NCI-H226 (cell line): Measurements from ENCODE around the gene MYH15.

Experiments
- DNase-seq: peaks from one replicate; pipeline ENCODE4 v3.0.0-alpha.2; 2015

MYH15 gene

DNA sequence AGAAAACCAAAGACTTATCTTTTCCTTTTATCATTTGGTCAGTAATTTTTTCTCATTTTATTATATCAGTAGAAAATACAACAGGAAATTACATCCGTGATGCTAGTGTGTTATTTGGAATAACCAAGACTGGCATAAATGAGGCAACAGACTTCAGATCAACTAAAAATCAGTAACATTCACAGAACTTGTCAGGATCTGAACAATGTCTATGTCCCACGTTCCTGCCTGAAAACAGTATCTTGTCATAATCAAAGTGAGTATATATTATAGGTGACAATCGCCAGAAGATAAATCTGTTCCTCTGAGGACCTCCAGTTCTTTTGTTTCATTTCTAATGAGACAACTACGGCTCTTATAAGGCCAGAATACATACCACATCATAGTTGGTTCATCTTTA, 41.8 kb downstream of the MYH15 start:
- no peak for DNase-seq

DNA sequence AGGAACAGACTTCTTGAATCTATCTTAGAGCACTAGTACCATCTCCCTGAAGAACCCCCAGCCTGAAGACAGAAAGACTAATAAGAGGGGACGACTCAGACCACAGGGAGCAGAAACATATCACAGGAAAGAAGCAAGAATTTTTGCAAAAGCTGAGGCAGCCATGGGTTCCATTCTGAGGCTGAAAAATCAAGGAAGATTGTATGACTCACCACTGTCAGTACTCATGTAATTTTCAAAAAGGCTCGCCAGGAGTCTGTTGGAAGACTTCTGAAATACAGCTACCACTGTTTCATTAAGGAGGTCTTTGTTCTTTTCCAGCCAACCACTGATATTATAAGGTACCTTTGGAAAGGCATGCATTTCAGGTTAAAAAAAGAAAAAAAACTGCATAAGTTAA, 47.5 kb downstream of the MYH15 start:
- peak; percentile 43 for DNase-seq

DNA sequence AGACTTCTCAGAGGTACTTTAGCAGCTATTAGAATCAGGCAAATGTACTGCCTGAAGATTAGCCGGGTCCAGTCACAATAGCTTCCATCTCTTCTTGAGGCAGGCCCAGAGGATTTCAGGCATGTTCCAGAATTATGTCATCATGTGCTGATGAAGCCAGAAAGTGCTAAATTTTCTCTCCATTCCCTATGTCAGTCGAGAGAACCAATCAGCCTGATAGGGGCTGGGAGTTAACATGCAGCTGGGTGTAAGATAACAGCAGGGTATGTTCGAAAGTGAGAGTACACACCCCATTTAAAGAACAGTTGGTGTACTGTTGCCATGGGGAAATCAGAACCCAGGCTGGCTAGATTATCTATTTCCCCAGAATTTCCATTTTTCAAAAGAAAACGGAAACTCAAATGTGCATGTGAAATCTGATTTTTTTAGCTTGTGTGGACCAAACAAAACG, 48.7 kb downstream of the MYH15 start:
- no peak for DNase-seq

DNA sequence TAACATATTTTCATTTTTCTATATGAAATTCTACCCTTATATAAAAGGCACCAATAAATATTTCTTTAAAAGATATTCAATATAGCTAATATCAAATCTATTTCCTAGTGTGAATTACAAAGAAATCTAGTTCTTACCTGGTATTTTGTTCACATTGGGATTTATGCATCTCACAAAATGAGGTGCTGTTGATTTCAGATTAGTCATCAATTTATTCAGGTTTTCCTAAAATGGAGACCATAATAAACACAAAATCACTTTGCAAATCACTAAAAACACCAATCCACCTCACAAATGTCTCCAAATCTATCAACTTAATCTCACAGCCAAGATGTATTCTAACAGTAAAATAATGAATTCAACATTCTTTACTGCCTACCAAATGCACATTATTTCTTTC, 51.2 kb downstream of the MYH15 start:
- DNase-seq: no peak

DNA sequence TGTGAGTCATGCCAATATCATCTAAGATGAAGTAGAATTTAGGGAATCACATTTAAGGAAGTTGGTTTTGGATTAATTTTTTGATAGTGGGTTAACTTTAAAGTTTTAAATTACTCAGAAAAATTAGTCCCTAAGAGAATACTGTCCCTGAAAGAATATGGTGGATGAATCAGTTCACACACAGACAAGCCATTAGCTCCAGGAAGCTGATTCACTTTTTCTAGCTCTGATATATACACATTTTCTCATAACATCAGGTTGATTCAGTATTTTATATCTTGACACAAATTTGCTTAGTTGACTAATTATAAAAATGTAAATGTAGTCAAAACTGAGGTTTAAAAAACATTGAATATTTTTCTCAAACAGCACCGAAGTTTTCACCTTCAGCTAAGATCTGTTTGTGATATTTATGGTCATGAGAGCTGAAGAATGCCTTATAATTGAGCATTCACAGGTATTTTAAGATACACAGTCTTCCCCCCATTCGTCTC, 55.1 kb downstream of the MYH15 start:
- DNase-seq: no peak

DNA sequence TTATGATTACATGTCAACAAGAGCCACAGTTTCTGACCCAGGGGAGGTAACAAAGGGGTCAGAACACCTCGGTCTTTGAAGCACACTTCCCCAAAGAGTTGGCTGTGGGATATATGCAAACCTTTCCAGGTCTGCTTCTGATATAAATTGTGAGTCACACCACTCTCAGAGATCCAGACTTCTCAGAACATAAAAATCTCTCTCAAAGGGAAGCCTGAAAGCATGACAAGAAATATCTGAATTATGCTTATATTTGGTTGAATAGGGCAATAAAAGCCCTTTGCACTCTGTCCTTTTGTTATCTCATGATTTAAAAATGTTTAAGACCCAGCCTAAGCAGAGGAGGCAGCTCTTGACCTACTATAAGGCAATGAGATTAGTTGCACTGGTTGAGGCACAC, 56.8 kb downstream of the MYH15 start:
- peak; percentile 52 for DNase-seq

DNA sequence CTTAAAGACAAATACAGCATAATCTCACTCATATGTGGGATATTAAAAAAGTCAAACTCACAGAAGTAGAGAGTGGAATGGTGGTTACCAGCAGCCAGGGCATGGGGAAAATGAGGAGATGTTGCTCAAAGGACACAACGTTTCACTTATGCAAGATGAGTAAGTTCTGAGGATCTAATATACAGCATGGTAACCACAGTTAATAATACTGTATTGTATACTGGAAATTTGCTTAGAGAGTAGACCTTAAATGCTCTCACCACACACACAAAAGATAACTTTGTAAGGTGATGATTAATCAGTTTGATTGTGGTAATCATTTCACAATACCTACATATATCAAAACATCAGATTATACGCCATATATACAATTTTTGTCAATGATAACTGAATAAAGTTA, 60.0 kb downstream of the MYH15 start:
- no peak for DNase-seq

DNA sequence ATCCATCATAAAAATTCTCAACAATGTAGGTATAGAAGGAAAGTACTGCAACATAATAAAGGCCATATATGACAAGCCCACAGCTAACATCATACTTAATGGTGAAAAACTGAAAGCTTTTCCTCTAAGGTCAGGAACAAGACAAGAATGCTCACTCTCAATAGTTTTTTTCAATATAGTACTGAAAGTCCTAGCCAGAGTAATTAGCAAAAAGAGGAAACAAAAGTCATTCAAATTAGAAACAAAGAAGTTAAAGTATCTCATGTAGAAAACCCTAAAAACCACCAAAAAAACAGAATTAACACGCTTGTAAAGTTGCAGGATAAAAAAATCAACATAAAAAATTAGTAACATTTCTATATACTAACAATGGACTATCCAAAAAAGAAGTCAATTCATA, 61.8 kb downstream of the MYH15 start:
- DNase-seq: no peak

DNA sequence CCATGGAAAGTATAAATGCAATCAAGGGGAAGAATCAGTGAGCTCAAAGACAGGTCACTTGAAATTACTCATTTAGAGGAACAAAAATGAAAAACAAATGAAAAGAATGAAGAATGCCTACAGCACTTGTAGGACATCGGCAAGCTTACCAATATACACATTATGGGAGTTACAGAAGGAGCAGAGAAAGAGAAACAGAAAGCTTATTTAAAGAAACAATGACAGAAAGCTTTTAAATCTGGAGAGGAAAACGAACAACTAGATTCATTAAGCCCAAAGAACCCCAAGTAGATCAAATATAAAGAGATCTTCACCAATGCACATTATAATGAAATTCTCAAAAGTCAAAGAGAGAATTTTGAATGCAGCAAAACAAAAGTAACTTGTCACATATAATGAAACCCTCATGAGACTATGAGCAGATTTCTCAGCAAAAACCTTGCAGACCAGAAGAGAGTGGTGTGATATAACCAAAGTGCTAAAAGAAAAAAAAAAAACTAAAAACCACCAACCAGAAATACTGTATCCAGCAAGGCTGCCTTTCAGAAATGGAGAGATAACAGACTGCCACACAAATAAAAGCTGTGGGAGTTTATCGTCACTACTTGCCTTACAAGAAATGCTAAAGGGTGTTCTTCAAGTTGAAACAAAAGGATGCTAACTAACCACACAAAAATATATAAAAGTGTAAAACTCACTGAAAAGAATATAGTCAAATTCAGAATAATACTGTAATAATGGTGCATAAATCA, 63.1 kb downstream of the MYH15 start:
- no peak for DNase-seq

DNA sequence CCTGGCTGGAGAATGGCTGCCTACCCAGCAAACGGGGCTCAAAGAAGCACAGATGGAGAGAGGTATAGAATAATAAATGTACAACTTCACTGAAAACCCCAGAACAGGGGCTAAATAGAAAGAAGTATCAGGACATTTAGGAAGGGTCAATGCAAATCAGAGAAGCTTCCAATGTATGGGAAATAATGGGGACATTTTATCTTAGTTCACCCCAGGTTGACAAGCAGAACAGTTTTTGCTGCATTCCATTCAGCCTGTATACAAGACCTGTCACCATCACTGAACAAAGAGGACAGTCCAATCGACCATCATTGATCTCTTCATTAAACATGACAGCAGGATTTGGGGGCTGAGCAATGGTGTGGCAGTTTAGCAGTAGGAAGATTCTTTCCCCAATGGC, 68.1 kb downstream of the MYH15 start:
- DNase-seq: no peak

DNA sequence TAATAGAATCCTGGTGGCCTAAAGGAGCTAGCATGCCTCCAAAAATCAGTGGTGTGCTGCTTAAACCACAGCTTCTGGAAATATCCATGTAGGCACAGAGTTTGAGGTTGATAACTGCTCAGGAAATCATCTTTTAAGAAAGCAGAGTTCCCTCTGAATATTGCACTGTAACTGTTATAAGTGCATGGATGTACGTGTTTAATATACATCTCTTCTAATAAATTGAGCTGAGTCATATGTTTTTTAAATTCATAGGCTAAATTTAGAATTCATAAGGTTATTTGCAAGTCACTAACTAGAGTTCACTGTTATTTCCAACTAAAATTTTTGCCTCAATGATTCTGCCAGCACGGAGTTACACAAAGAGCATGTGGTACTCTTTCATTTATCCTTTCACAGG, 68.9 kb downstream of the MYH15 start:
- no peak for DNase-seq

DNA sequence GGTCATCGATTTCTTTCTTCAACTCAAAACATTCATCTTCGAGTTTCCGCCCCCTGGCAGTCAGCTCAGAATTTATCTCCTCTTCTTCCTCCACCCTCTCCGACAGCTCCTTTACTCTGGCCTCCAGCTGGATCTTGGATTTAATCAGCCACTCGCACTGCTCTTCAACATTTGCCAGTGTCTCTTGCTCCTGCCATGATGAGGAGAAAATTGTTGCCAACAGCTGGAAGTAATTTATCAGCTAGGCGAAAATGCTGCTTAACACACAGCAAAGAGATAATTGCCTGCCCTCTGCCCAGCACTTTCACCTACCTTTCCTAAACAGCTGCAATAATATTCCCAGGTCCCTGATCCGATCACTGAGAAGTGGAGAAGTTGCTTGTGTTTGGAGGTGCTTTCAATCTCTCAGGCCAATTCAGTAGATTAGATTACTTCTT, 69.3 kb downstream of the MYH15 start:
- no peak for DNase-seq

DNA sequence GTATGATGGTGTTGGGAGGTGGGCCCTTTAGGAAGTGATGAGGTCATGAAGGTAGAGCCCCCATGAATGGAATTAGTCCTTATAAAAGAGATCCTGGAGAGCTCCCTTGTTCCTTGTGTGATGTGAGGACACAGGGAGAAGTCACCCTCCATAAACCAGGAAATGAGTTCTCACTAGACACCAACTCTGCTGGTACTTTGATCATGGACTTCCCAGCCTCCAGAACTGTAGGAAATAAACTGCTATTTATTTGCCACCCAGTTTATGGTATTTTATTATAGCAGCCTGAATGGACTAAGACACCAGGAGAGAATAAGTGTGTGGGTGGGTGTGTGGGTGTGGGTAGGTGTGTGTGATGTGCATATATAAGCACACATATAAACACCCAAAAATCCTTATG, 71.9 kb downstream of the MYH15 start:
- DNase-seq: no peak

DNA sequence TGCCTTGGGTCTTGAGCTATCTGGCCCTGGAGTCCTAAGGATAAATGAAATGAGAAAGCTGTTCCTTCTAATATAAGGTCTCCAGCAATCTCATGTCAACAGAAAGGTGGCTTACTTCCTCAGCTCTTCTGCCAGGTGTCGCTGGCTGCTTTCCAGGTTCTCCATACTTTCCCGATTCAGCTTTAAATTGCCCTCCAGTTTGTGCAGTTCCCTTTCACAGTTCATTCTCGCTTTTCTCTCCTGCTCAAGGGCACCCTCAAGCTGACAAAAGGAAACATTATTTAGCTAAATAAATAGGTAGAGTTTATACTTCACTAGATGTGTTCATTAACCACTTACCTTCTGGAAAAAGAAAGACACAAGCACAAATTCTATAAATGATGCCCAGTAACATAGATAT, 73.0 kb downstream of the MYH15 start:
- DNase-seq: no peak

DNA sequence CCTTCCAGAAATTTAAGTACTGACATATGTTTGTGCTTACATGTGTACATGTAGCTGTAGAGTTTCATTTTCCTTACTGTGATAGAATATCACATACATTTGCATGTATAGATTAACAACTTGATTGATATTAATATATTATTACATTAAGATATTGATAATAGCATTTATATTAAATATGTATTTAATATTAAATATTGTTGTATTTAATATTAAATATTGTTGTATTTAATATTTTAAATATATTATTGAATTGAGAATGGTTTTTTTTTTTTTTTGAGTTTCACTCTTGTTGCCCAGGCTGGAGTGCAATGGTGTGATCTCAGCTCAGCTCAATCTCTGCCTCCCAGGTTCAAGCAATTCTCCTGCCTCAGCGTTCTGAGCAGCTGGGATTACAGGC, 76.5 kb downstream of the MYH15 start:
- no peak for DNase-seq

DNA sequence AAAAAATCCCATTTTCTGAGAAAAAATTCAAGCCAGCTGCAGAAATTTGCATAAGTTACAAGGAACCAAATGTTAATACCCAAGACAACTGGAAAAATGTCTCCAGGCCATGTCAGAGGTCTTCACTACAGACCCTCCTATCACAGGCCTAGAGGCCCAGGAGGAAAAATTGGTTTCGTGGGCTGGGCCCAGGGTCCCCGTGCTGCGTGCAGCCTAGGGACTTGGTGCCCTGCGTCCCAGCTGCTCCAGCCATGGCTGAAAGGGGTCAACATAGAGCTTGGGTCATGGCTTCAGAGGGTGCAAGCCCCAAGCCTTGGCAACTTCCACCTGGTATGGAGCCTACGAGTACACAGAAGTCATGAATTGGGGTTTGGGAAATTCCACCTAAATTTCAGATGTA, 78.0 kb downstream of the MYH15 start:
- no peak for DNase-seq

DNA sequence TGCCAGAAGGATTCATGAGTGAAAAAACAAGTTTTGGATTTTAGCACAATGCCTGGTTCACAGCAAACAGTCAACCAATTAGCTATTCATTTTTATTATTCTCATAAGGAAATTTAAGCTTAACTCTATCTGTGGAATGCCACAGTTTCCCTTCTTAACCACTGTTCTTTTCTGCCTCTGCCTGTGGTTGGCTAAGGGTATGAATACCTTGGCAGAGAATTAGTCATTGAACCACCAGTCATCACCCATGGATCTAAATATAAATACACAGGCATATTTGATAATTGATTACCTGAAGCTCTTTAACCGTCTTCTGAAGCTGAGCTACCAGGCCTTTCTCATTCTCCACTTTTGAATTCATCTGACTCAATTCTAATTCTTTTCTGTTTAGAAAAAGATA, 79.9 kb downstream of the MYH15 start:
- DNase-seq: no peak

DNA sequence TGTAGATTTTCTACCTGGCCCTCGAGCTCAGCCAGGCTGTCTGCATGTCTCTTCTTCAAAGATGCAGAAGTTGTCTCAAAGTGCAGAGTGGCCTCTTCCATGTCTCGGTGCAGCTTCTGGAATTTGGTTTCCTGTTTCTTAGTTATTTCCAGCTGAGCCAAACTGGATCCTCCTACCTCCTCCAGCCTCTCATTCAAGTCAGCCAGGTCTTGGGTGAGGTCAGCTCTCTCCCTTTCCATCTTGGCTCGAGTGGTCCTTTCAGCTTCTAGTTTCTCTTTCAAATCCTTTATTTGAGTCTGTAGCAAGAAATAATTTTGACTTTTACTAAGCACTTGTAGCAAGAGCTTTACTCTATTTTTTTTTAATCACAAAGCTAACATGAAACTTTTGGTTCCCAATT, 81.8 kb downstream of the MYH15 start:
- no peak for DNase-seq

DNA sequence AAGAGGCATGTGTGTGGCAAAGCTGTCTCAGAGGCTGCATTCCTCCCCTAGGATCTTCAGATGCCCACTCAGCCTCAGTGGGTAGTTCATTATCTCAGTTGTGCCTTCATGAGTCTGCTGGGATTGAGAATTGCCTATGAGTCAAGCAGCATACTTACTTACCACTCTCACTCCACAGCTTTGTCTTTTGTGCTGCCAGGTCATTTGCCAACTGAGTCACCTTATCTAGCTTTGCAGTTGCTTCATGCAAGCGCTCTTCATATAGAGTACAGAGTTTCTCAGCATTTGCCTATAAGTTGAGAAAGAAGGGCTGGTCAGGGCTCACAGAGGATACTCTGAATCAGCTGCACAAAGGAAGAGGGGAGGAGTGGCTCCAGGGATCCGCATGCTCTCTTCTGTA, 89.5 kb downstream of the MYH15 start:
- DNase-seq: peak; percentile 94

DNA sequence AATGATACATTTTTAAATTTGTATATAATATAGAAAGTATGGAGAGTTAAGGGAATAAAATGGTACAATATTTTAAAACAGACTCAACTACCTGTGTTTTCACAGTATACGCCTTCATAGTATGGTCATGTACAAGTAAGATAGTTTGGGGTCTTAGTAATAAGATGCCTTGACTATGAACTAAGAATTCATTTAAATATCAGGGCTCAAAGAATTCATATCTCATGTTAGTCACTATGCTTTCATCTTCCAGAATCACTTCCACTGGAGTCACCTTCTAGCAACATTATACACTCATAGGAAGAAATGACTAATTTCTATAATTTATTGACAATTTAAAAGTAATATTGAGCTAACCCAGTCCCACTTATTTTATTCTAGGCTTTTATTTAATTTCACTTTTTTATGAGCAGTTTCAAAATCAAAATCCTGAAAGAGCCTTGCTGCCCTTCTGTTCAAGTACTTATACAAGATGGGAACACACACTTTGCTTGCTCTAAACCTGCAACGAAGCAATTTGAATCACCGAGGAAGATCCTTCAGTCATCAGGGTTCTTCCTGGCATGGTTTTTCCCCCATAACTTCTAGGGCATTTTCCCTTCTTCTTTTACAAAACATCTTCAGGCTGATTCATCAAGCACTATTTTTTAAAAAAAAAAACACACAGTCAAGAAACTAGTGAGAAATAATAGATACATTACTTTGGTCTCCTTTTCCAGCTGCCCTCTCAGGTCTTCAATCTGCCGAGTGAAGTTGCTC, 94.1 kb downstream of the MYH15 start:
- peak; percentile 32 for DNase-seq

DNA sequence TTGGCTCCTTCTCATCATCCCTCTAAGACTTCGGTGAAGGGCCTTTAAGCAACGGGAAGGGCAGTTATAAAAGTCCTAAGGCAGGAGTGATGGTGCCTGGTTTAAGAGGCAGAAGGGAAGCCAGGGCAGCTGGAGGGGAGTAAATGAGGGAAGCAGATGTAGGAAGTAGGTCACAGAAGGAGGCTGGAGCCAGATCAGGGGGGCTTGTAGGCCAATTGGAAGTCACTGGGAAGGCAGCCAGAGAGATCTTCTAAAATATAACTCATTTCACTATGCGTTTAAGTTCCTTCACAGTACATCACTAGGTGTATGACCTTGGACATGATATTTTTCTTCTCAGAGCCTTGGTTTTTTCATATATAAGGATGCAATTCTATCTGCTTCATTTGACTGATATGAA, 94.7 kb downstream of the MYH15 start:
- DNase-seq: no peak

DNA sequence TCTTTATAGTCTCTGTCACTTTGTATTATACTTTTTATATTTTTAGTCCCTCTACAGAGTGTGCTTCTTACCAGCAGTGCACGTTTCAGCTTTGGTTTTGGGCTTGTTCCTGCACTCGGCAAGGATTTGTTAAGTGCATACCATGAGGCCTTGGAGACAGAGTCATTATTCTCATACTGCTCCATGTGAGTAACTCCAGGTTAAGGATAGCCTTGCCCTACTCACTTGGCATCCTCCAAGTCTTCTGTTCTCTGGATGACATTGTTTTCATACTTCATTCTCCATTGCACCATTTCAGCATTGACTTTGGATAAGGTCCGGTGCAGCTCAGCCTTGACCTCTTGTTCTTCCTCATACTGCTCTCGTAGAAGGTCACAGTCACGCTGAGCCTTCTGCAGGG, 96.4 kb downstream of the MYH15 start:
- DNase-seq: no peak

DNA sequence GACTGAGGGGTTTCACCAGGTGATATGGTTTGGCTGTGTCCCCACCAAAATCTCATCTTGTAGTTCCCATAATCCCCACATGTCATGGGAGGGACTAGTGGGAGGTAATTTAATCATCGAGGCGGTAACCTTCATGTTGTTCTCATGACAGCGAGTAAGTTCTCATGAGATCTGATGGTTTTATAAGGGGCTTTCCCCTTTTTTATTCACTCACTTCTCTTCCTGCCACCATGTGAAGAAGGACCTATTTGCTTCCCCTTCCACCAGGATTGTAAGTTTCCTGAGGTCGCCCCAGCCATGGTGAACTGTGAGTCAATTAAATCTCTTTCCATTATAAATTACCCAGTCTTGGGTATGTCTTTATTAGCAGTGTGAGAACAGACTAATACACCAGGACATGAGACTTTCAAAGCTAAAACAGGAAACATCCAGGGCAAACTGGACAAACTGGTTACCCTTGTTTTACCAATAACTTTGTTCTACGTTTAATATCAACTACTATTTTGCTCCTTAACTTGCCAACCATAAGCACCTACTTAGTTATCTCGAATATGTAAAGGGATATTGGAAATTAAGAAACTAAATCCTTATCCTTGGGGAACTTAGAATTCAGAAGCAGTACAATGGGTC, 98.2 kb downstream of the MYH15 start:
- no peak for DNase-seq

DNA sequence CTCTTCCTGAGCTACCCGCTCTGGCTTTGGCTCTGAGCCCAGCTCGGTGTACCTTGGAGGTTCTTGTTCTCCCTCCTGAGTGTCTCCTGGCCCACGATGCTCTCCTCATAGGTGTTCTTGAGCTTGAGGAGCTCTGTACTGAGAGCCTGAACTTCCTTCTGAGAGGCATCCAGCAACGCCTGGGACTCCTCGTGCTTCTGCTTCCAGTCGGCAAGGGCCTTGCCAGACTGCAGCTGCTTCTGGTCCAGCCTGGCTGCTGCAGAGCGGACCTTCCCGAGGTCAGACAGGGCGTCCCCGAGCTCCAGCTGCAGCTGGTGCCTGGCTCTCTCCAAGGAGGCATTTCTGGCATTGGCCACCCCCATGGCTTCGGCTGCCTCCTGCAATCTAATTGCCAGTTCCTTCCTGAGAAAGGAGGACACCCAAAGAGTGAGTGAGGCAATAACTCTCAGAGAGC, 99.8 kb downstream of the MYH15 start:
- no peak for DNase-seq
